Ecto neural progenitor cell (in vitro differentiated cells): ENCODE data around the gene IL17RB.

Source experiments
- DNase-seq: peaks from one replicate; pipeline ENCODE4 v3.0.0-alpha.2; 2018; ENCODE audit warnings: low spot score

Gene IL17RB

GRCh38 chr3:53863145-53863544, 16.8 kb downstream of the IL17RB start:
- DNase-seq: no peak

GRCh38 chr3:53865732-53866499, 19.5 kb downstream of the IL17RB start:
- DNase-seq: no peak

GRCh38 chr3:53880396-53881345, 34.3 kb downstream of the IL17RB start:
- DNase-seq: no peak

GRCh38 chr3:53881691-53882593, 35.6 kb downstream of the IL17RB start, which contains the start of gene ACTR8:
Gene ACTR8, minus strand, starts transcription at chr3:53882152. Its CDS starts 51 bp downstream, at chr3:53882101.
- peak; percentile 96 for DNase-seq

GRCh38 chr3:53883008-53883407, 36.6 kb downstream of the IL17RB start:
- no peak for DNase-seq

- DNase-seq: no peak
These were observed 38.3 kb downstream of the IL17RB start for GRCh38 chr3:53884623-53885022.

GRCh38 chr3:53885239-53885638, 38.9 kb downstream of the IL17RB start:
- no peak for DNase-seq

- no peak for DNase-seq
These were observed 41.1 kb downstream of the IL17RB start for GRCh38 chr3:53887446-53887845.

- no peak for DNase-seq
These were observed 41.9 kb downstream of the IL17RB start for GRCh38 chr3:53888232-53888631.

GRCh38 chr3:53890726-53891475, 44.5 kb downstream of the IL17RB start:
- DNase-seq: no peak

- peak; percentile 98 for DNase-seq
These were observed 45.3 kb downstream of the IL17RB start, which contains the start of gene SELENOK for GRCh38 chr3:53891497-53892285. Gene SELENOK, minus strand, starts transcription at chr3:53891859.

- DNase-seq: no peak
These were observed 45.9 kb downstream of the IL17RB start for GRCh38 chr3:53892286-53892637.

GRCh38 chr3:53899750-53900149, 53.4 kb downstream of the IL17RB start:
- DNase-seq: no peak

- no peak for DNase-seq
These were observed 54.4 kb downstream of the IL17RB start for GRCh38 chr3:53900666-53901331.

- no peak for DNase-seq
These were observed 55.7 kb downstream of the IL17RB start for GRCh38 chr3:53902067-53902466.

- no peak for DNase-seq
These were observed 56.3 kb downstream of the IL17RB start for GRCh38 chr3:53902711-53903110.

GRCh38 chr3:53913401-53913800, 67.0 kb downstream of the IL17RB start:
- no peak for DNase-seq
